Measurements from ENCODE around the gene ATRN. TPM values are rescaled to one million over a fixed set of nuclear protein-coding genes. Genes with fewer than 3 reads are reported as not detected.
"Not testable (repeated sequence)": the region's sequence is repeated elsewhere in the genome, so short reads cannot be mapped to it uniquely, and the experiment has no call there.

Gene ATRN
- total and polyA plus RNA-seq, 2 experiments from 2014 or later = 2.2 to 18.3 TPM

- Histone ChIP-seq H3F3A (replicated peaks; ENCODE audit: low read depth) (no peaks in the 10 kb centered on the region), H4K20me1 (replicated peaks; ENCODE audit: insufficient read depth) (no peaks in the 10 kb centered on the region), H3K27ac (ENCODE audit: low read depth) (no peak overlapping the region), H3K36me3 (ENCODE audit: insufficient read depth) (no peaks in the 10 kb centered on the region), H3K4me1 (ENCODE audit: insufficient read depth) (no peaks in the 10 kb centered on the region), H3K4me3 (no peak overlapping the region), H3K27me3 (ENCODE audit: insufficient read depth) (no peaks in the 10 kb centered on the region), H3K9me2 (ENCODE audit: insufficient read depth) (no peaks in the 10 kb centered on the region), H3K4me2 (no peak overlapping the region), H3K79me2 (replicated peaks; ENCODE audit: insufficient read depth) (no peaks in the 10 kb centered on the region), H2AFZ (no peak overlapping the region)
- ATAC-seq (no peak), DNase-seq (ENCODE audit: low spot score) (no peak)
- Mint-ChIP-seq H3K27me3 (ENCODE audit: insufficient read depth, low read depth, poor library complexity) (peaks cover 1% of the 10 kb centered on the region), H3K4me3 (no peak overlapping the region), H3K36me3 (ENCODE audit: low read depth) (no peaks in the 10 kb centered on the region), H3K9me3 (peaks cover 2% of the 10 kb centered on the region; the same call in 1 of the 3 replicates), H3K27ac (no peak overlapping the region), H3K4me1 (no peaks in the 10 kb centered on the region)
- no peak for TF ChIP-seq ETS1 (IDR thresholded peaks at IDR 0.05)
- TF ChIP-seq EZH2 (IDR thresholded peaks at IDR 0.05; ENCODE audit: low read depth, unreplicated experiment) = no peak
- no peak for TF ChIP-seq JUNB (IDR thresholded peaks at IDR 0.05; ENCODE audit: unreplicated experiment)
- TF ChIP-seq CREB1 (CRISPR knock-in tag; IDR thresholded peaks at IDR 0.05; ENCODE audit: low read depth) = no peak
Observed at GRCh38 chr20:3532089-3532615, 61.3 kb downstream of the ATRN start.

GRCh38 chr20:3537733-3538132 is 66.9 kb downstream of the ATRN start:
- not testable (repeated sequence) for H3K4me1 Mint-ChIP-seq

GRCh38 chr20:3539311-3540107 is 68.7 kb downstream of the ATRN start:
- no peaks in the 10 kb centered on the region for H3F3A ChIP-seq (replicated peaks; ENCODE audit: low read depth)
- no peaks in the 10 kb centered on the region for H3K79me2 ChIP-seq (replicated peaks; ENCODE audit: insufficient read depth)
- H3K36me3 Mint-ChIP-seq (ENCODE audit: low read depth) = peaks cover 2% of the 10 kb centered on the region; the same call in 1 of the 3 replicates
- H3K27ac Mint-ChIP-seq = no peak overlapping the region
- no peak overlapping the region for H3K4me2 ChIP-seq
- H3K27me3 Mint-ChIP-seq (ENCODE audit: insufficient read depth, low read depth, poor library complexity) = no peaks in the 10 kb centered on the region
- no peaks in the 10 kb centered on the region for H3K27me3 ChIP-seq (ENCODE audit: insufficient read depth)
- H3K4me3 Mint-ChIP-seq = no peak overlapping the region
- no peak overlapping the region for H2AFZ ChIP-seq
- no peak overlapping the region for H3K27ac ChIP-seq (ENCODE audit: low read depth)
- H3K9me2 ChIP-seq (ENCODE audit: insufficient read depth) = no peaks in the 10 kb centered on the region
- DNase-seq (ENCODE audit: low spot score) = no peak
- H3K36me3 ChIP-seq (ENCODE audit: insufficient read depth) = no peaks in the 10 kb centered on the region
- ATAC-seq = no peak
- H3K4me1 Mint-ChIP-seq = no peaks in the 10 kb centered on the region
- no peak overlapping the region for H3K4me3 ChIP-seq
- H3K4me1 ChIP-seq (ENCODE audit: insufficient read depth) = no peaks in the 10 kb centered on the region
- H4K20me1 ChIP-seq (replicated peaks; ENCODE audit: insufficient read depth) = no peaks in the 10 kb centered on the region
- no peaks in the 10 kb centered on the region for H3K9me3 Mint-ChIP-seq
- TF ChIP-seq EZH2phosphoT487 (IDR thresholded peaks at IDR 0.05; ENCODE audit: unreplicated experiment) (no peak), EZH2 (IDR thresholded peaks at IDR 0.05; ENCODE audit: low read depth, unreplicated experiment) (no peak), ZNF114 (CRISPR knock-in tag; IDR thresholded peaks at IDR 0.05) (no peak), NANOG (IDR thresholded peaks at IDR 0.05; ENCODE audit: borderline replicate concordance) (no peak), CREB1 (CRISPR knock-in tag; IDR thresholded peaks at IDR 0.05; ENCODE audit: low read depth) (no peak), CTCF (conservative IDR thresholded peaks at IDR 0.05; ENCODE audit: low read depth in 2 of 2) (no peak), ZNF331 (CRISPR knock-in tag; IDR thresholded peaks at IDR 0.05; ENCODE audit: low read depth) (no peak), STAT1 (IDR thresholded peaks at IDR 0.05; ENCODE audit: unreplicated experiment) (no peak)

More at GRCh38 chr20:3537733-3538132, 66.9 kb downstream of the ATRN start:
- H3K4me3 Mint-ChIP-seq; H3K79me2 ChIP-seq (replicated peaks; ENCODE audit: insufficient read depth); H3K27me3 Mint-ChIP-seq (ENCODE audit: insufficient read depth, low read depth, poor library complexity); H3K9me2 ChIP-seq (ENCODE audit: insufficient read depth); H3K4me3 ChIP-seq; H3K9me3 Mint-ChIP-seq; DNase-seq (ENCODE audit: low spot score); H4K20me1 ChIP-seq (replicated peaks; ENCODE audit: insufficient read depth); H3K27ac ChIP-seq (ENCODE audit: low read depth); H3K36me3 ChIP-seq (ENCODE audit: insufficient read depth); H3K27me3 ChIP-seq (ENCODE audit: insufficient read depth); H3F3A ChIP-seq (replicated peaks; ENCODE audit: low read depth); ATAC-seq; H3K4me2 ChIP-seq; H3K27ac Mint-ChIP-seq; H3K4me1 ChIP-seq (ENCODE audit: insufficient read depth); H3K36me3 Mint-ChIP-seq (ENCODE audit: low read depth); H2AFZ ChIP-seq: not testable (repeated sequence)
